WTC11 (cell line): ENCODE results near the gene ATP6V0D1.

ENCODE experiments used
- ESRRA ChIP-seq: sonication (generic); formaldehyde crosslinking; IDR thresholded peaks from 2 replicates; pipeline ENCODE4 v1.8.1; 2022; ENCODE audit warnings: mild to moderate bottlenecking, missing genetic modification reagents, borderline replicate concordance
- FOXJ3 ChIP-seq: sonication (generic); formaldehyde crosslinking; IDR thresholded peaks from 2 replicates; pipeline ENCODE4 v1.9.0; 2021; ENCODE audit warnings: missing genetic modification reagents, mild to moderate bottlenecking, borderline replicate concordance
- NR1H2 ChIP-seq: sonication (generic); formaldehyde crosslinking; IDR thresholded peaks from 2 replicates; pipeline ENCODE4 v1.9.0; 2021; ENCODE audit warnings: mild to moderate bottlenecking, moderate library complexity, missing genetic modification reagents
- ZNF121 ChIP-seq: sonication (generic); formaldehyde crosslinking; IDR thresholded peaks from 2 replicates; pipeline ENCODE4 v1.8.0; 2023; ENCODE audit warnings: missing genetic modification reagents
- ZNF138 ChIP-seq: sonication (generic); formaldehyde crosslinking; conservative IDR thresholded peaks from 2 replicates; pipeline ENCODE4 v1.8.1; 2022; ENCODE audit warnings: mild to moderate bottlenecking, moderate library complexity, missing genetic modification reagents
- TF ChIP-seq, protein P1 (sequence below): fragments of 200-600 bp; IDR thresholded peaks from 2 replicates; pipeline ENCODE4 v1.8.0; 2022; ENCODE audit warnings: antibody characterized with exemption
- TF ChIP-seq, protein P2 (sequence below): sonication (generic); formaldehyde crosslinking; IDR thresholded peaks from 2 replicates; pipeline ENCODE4 v1.8.1; 2023; ENCODE audit warnings: mild to moderate bottlenecking, missing genetic modification reagents, moderate library complexity
- TF ChIP-seq, protein P3 (sequence below): sonication (generic); formaldehyde crosslinking; conservative IDR thresholded peaks from 2 replicates; pipeline ENCODE4 v1.8.1; 2022; ENCODE audit warnings: mild to moderate bottlenecking, missing genetic modification reagents

DNA sequence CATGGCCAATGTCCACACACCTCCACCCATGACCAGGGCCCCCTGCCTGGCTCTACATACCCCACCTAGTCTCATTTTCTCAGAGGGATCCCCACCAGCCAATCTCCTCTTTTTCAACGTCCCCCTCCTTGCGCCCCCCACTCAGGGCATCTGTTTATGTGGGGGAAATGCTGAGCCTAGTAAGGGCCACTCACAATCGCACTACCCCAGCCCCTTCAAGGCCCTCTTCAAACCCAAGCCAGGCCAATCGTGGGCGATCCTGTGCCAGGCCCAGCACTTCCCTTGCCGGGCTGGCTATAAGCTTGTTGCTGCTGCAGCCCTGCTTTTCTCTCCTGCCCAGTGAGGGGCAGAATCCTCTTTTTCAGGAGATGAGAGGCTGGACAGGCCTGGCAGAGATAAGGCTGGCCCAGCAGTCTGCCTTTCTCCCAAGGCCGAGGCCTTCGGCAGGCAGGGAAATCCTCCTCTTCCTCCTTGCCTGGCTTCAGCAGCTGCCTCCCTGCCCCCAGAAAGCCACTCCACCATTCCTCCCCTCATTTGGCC is 33.9 kb downstream of the ATP6V0D1 start:
- TF ChIP-seq, protein P1, sequence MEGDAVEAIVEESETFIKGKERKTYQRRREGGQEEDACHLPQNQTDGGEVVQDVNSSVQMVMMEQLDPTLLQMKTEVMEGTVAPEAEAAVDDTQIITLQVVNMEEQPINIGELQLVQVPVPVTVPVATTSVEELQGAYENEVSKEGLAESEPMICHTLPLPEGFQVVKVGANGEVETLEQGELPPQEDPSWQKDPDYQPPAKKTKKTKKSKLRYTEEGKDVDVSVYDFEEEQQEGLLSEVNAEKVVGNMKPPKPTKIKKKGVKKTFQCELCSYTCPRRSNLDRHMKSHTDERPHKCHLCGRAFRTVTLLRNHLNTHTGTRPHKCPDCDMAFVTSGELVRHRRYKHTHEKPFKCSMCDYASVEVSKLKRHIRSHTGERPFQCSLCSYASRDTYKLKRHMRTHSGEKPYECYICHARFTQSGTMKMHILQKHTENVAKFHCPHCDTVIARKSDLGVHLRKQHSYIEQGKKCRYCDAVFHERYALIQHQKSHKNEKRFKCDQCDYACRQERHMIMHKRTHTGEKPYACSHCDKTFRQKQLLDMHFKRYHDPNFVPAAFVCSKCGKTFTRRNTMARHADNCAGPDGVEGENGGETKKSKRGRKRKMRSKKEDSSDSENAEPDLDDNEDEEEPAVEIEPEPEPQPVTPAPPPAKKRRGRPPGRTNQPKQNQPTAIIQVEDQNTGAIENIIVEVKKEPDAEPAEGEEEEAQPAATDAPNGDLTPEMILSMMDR: no peak
- TF ChIP-seq NR1H2 (CRISPR knock-in tag): no peak
- TF ChIP-seq, protein P2, sequence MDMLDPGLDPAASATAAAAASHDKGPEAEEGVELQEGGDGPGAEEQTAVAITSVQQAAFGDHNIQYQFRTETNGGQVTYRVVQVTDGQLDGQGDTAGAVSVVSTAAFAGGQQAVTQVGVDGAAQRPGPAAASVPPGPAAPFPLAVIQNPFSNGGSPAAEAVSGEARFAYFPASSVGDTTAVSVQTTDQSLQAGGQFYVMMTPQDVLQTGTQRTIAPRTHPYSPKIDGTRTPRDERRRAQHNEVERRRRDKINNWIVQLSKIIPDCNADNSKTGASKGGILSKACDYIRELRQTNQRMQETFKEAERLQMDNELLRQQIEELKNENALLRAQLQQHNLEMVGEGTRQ: no peak
- TF ChIP-seq ZNF121 (CRISPR knock-in tag): no peak
- TF ChIP-seq ESRRA (CRISPR knock-in tag): no peak
- TF ChIP-seq ZNF138 (CRISPR knock-in tag): no peak
- TF ChIP-seq, protein P3, sequence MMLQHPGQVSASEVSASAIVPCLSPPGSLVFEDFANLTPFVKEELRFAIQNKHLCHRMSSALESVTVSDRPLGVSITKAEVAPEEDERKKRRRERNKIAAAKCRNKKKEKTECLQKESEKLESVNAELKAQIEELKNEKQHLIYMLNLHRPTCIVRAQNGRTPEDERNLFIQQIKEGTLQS (CRISPR knock-in tag): no peak
- TF ChIP-seq FOXJ3 (CRISPR knock-in tag): no peak
